ENCODE measurements around the gene FHIT.

DNA sequence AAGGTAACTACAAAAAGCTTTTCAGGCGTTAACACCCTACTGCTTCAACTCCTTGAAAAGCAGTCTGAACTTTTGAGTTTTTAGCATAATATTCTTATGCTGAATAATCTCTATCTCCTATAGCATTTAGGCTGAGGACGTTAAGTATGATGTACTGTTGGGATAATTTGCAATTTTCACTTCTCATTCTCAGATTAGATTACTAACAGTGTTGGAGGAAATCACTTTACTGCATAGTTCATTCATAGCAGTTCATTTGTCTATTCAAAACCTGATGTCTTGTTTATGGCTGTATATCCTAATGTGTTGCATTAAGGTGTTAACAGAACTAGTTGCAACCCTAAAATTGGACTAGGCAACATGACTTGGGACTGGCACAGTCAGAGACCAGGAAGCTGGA is 983.1 kb downstream of the FHIT start:
- TF ChIP-seq, protein P1, sequence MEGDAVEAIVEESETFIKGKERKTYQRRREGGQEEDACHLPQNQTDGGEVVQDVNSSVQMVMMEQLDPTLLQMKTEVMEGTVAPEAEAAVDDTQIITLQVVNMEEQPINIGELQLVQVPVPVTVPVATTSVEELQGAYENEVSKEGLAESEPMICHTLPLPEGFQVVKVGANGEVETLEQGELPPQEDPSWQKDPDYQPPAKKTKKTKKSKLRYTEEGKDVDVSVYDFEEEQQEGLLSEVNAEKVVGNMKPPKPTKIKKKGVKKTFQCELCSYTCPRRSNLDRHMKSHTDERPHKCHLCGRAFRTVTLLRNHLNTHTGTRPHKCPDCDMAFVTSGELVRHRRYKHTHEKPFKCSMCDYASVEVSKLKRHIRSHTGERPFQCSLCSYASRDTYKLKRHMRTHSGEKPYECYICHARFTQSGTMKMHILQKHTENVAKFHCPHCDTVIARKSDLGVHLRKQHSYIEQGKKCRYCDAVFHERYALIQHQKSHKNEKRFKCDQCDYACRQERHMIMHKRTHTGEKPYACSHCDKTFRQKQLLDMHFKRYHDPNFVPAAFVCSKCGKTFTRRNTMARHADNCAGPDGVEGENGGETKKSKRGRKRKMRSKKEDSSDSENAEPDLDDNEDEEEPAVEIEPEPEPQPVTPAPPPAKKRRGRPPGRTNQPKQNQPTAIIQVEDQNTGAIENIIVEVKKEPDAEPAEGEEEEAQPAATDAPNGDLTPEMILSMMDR (IDR thresholded peaks at IDR 0.05 in 4 of 5, conservative IDR thresholded peaks at IDR 0.05 in 1 of 5) = no peak
- no peak for TF ChIP-seq POLR2A (IDR thresholded peaks at IDR 0.05)
